HG03565 (cell line): ENCODE data around the gene CD46.
"Not testable (repeated sequence)": the region's sequence is repeated elsewhere in the genome, so short reads cannot be mapped to it uniquely, and the experiment has no call there.

ENCODE experiments used
- ATAC-seq: cut with Tn5 transposase; IDR thresholded peaks from one replicate; pipeline ENCODE4 v1.9.1; 2021; ENCODE audit warnings: mild to moderate bottlenecking, moderate library complexity; ENCODE audit not compliant: unreplicated experiment

CD46 gene

GRCh38 chr1:207750631-207751305 is 1.1 kb upstream of the CD46 start:
- no peak for ATAC-seq

GRCh38 chr1:207751463-207751789 is 428 bp upstream of the CD46 start:
- ATAC-seq, result not testable (repeated sequence)

DNA sequence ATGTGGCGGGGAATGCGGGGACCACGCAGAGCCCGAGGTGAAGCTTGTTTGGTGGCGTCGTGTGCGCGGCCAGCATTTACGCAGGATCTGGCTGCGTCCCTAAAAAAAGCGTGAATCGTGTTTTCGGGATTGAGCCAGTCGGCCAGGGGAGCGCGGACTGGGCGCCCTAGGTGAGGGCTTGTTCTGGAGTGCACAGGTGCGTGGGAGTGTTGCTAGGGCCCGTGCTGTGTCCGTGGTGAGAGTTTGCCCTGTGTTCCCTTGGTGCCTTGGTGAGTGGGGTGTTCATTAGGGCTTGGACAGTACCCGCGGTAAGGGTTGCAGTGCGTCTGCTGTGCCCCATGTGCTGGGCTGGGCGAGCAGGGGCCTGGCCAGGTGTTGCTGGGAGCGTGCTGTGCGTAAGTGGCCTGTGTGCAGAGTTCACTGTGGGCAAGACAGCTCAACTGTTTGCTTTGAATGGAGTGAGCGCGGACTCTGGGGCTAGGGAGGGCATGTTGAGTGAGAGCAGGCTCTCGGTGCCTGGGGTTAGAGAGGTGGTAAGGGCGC is 673 bp downstream of the CD46 start:
- ATAC-seq, result peak; percentile 22

GRCh38 chr1:207753611-207754010 is 1.8 kb downstream of the CD46 start:
- ATAC-seq, result no peak

GRCh38 chr1:207754011-207754410 is 2.2 kb downstream of the CD46 start:
- no peak for ATAC-seq

DNA sequence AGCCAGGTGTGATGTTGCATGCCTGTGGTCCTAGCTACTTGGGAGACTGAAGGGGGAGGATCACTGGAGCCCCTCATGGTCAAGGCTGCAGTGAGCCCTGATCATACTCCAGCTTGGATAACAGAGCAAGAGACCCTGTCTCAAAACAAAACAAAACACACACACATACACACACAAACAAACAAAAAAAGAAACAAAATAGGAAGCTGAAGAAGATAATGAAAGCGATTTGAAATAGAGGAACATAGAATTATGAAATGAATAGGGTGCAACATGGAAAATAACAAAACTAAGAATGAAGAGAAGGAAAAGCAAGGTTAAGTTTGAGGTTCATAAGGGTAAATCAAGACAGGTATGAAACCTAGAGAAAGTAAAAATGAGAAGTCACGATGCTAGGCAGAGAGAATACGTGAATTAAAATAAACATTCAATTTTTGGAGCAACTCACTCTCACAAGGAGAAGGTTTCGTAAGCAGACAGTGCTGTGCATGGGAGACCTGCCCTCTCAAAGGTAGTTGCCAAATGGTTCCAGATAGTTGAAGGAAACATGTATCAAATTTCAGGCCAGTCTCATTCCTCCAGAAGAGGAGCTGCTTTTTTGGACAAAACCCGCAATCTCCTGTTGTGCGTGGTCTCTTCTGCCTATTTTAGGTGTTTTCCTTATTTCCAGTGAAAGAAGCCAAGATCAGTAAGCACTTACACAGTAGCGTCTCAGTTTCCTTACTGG is 3.3 kb downstream of the CD46 start:
- no peak for ATAC-seq

GRCh38 chr1:207755846-207756693 is 4.2 kb downstream of the CD46 start:
- ATAC-seq, result no peak

GRCh38 chr1:207762622-207763021 is 10.8 kb downstream of the CD46 start:
- no peak for ATAC-seq

- ATAC-seq, result no peak
Observed at GRCh38 chr1:207763091-207763490, 11.2 kb downstream of the CD46 start.

DNA sequence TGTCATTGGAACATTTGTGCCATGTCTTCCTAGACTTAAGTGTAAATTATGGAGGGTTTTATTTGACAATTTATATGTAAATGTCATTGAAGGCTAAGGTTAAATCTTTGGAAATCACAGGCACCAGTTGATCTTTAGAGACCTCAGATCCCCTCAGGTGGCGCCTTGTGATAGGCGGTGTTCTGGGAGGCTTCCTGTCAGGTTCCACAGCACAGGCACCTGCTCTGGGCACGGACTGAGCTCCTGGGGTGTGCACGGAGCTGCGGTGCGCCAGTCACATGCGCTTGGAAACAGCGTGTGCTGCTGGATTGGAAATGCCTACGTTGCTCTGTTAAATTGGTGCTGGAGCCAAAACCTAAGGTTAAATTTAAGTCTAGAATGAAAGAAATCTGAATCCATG is 12.1 kb downstream of the CD46 start:
- ATAC-seq, result no peak

GRCh38 chr1:207766569-207766968 is 14.7 kb downstream of the CD46 start:
- ATAC-seq, result no peak

DNA sequence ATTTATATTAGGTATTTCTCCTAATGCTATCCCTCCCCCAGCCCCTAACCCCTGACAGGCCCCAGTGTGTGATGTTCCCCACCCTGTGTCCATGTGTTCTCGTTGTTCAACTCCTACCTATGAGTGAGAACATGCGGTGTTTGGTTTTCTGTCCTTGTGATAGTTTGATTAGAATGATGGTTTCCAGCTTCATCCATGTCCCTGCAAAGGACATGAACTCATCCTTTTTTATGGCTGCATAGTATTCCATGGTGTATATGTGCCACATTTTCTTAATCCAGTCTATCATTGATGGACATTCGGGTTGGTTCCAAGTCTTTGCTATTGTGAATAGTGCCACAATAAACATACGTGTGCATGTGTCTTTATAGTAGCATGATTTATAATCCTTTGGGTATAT is 18.7 kb downstream of the CD46 start:
- ATAC-seq, result not testable (repeated sequence)

- not testable (repeated sequence) for ATAC-seq
Observed at GRCh38 chr1:207776045-207776444, 24.2 kb downstream of the CD46 start.

DNA sequence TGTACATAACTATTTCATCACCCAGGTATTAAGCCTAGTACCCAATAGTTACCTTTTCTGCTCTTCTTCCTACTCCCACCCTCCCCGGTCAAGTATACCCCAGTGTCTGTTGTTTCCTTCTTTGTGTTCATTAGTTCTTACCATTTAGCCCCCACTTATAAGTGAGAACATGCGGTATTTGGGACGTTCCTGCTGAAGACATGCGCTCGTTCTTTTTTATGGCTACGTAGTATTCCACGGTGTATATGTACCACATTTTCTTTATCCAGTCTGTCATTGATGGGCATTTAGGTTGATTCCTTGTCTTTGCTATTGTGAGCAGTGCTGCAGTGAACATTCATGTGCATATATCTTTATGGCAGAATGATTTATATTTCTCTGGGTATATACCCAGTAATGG is 25.6 kb downstream of the CD46 start:
- ATAC-seq, result not testable (repeated sequence)

DNA sequence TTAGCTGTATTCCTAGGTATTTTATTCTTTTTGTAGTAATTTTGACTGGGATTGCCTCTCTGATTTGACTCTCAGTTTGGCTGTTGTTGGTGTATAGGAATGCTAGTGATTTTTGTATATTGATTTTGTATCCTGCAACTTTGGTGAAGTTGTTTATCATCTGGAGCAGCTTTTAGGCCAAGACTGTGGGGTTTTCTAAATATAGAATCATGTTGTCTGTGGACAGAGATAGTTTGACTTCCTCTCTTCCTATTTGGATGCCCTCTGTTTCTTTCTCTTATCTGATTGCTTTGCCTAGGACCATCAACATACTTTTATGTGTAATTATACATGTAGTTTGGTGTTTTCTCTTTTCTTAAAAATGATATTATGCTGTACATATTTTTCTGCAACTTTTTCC is 27.2 kb downstream of the CD46 start:
- no peak for ATAC-seq

GRCh38 chr1:207781312-207781711 is 29.5 kb downstream of the CD46 start:
- ATAC-seq, result no peak

DNA sequence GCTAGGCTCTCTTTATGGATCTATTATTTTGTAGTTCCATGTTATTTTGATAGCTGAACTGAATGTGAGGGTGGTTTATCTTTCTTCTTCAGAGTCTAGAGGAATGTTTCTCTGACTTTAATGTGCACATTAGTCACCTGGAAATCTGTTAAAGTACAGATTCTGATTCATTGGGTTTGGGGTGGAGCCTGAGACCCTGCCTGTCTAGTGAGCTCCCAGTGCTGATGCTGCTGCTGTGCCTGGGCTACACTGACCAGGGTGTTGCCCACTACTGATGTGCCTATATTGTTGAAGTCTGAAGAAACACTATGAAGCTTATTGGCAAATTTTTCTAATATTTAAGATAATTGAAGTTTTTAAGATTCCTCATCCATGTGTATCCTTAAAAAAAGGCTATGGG is 35.9 kb downstream of the CD46 start:
- ATAC-seq, result no peak

GRCh38 chr1:207789386-207789785 is 37.5 kb downstream of the CD46 start:
- ATAC-seq, result no peak

- ATAC-seq, result no peak
Observed at GRCh38 chr1:207789792-207790787, 38.2 kb downstream of the CD46 start.

DNA sequence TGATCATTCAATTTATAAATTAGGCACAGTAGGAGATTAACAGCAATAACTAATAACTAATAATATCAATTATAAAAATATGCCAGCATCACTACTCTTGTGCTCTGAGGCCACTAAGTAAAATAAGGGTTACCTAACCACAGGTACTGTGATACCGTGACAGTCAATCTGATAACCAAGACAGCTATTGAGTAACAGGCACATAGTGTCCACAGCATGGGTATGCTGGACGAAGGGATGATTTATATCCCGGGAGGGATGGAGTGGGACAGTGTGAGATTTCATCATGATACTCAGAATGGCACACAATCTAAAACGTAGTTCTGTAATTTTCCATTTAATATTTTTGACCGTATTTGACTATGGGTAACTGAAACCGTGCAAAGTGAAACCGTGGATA is 39.4 kb downstream of the CD46 start:
- no peak for ATAC-seq
